Calu3 (cell line): ENCODE measurements around the gene CMTM5. TPM values are rescaled to one million over a fixed set of nuclear protein-coding genes. Genes with fewer than 3 reads are reported as not detected.
"Not testable (repeated sequence)": the region's sequence is repeated elsewhere in the genome, so short reads cannot be mapped to it uniquely, and the experiment has no call there.

ENCODE experiments used
- BruUV-seq: library from RNA; stranded (reverse); fragments of 400-500 nt; replicated peaks from 2 replicates; lab custom pipeline; 2021; lab: Mats Ljungman, UMichigan
- CTCF ChIA-PET: fragments of 300-600 bp; sonication (Branson Sonifier 250); formaldehyde crosslinking; loops from one replicate; lab custom pipeline; 2022; ENCODE audit warnings: antibody characterized with exemption; lab: Charles Lee
- DNase-seq: peaks from one replicate; pipeline ENCODE4 v3.0.0; 2022
- H3K27ac Mint-ChIP-seq: one replicate; pipeline ENCODE4 v1.8.0; 2022; ENCODE audit warnings: mixed read lengths; ENCODE audit not compliant: unreplicated experiment
- H3K27me3 Mint-ChIP-seq: one replicate; pipeline ENCODE4 v1.8.0; 2022; ENCODE audit warnings: mixed read lengths; ENCODE audit not compliant: unreplicated experiment
- H3K36me3 Mint-ChIP-seq: one replicate; pipeline ENCODE4 v1.8.0; 2022; ENCODE audit warnings: mild to moderate bottlenecking, moderate library complexity, mixed read lengths; ENCODE audit not compliant: insufficient read depth, unreplicated experiment
- H3K4me1 Mint-ChIP-seq: one replicate; pipeline ENCODE4 v1.8.0; 2022; ENCODE audit warnings: mild to moderate bottlenecking, low read depth, mixed read lengths; ENCODE audit not compliant: unreplicated experiment
- H3K4me3 Mint-ChIP-seq: one replicate; pipeline ENCODE4 v1.8.0; 2022; ENCODE audit warnings: mild to moderate bottlenecking, low read depth, moderate library complexity, mixed read lengths; ENCODE audit not compliant: unreplicated experiment
- H3K9me3 Mint-ChIP-seq: one replicate; pipeline ENCODE4 v1.8.0; 2022; ENCODE audit warnings: low read depth, mixed read lengths; ENCODE audit not compliant: unreplicated experiment
- intact Hi-C: fragments of 100-400 bp; cut with micrococcal nuclease; formaldehyde crosslinking; loops from one replicate; pipeline ENCODE4 v1.10.0; 2022; ENCODE audit not compliant: unreplicated experiment
- total RNA-seq: library from RNA; stranded (reverse); gene quantifications from 2 replicates; pipeline ENCODE4 v1.2.3, GENCODE V29; 2022
- TF ChIP-seq, protein P1 (sequence below): fragments of 200-600 bp; IDR thresholded peaks from one replicate; pipeline ENCODE4 v1.8.0; 2022; ENCODE audit warnings: antibody characterized with exemption; ENCODE audit not compliant: unreplicated experiment

Gene CMTM5
- total RNA-seq, 1 experiment from 2014 or later: not detected

DNA sequence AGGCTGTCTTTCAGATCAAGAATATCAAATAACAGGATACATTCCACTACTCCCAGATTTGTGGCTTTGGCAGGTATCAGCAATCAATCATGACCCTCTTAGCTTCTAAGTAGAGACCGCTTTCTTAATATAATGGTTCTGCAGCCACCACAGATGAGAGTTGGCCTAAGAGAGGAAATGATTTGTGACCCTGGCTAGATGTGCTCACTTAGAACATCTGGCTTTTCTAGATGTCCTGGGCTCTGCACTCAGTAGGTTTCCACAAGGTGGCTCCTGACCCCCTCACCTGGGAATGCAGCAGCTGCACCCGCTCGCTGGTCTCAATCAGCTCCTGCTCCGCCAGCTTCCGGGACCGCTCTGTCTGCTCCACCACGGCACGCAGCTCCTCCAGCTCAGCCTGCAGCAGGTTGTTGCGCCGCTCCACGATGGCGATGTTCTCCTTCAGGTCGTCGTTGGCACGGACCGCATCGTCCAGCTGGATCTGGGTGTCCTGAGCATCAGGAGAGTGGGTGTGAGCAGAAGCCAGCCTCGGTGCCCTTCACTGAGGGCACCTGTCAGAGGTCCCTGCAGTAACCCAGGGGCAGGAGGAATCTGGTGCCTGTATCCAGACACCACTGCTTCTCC, 8.9 kb downstream of the CMTM5 start:
- peaks cover 100% of the 10 kb centered on the region for H3K27me3 Mint-ChIP-seq
- CTCF ChIA-PET: interaction anchor here (0.6 kb wide), 2 partner anchors 28 to 1833 kb away, joined by 4 to 5 read pairs; no protein-coding TSS in a partner anchor
- TF ChIP-seq, protein P1, sequence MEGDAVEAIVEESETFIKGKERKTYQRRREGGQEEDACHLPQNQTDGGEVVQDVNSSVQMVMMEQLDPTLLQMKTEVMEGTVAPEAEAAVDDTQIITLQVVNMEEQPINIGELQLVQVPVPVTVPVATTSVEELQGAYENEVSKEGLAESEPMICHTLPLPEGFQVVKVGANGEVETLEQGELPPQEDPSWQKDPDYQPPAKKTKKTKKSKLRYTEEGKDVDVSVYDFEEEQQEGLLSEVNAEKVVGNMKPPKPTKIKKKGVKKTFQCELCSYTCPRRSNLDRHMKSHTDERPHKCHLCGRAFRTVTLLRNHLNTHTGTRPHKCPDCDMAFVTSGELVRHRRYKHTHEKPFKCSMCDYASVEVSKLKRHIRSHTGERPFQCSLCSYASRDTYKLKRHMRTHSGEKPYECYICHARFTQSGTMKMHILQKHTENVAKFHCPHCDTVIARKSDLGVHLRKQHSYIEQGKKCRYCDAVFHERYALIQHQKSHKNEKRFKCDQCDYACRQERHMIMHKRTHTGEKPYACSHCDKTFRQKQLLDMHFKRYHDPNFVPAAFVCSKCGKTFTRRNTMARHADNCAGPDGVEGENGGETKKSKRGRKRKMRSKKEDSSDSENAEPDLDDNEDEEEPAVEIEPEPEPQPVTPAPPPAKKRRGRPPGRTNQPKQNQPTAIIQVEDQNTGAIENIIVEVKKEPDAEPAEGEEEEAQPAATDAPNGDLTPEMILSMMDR: no peak

DNA sequence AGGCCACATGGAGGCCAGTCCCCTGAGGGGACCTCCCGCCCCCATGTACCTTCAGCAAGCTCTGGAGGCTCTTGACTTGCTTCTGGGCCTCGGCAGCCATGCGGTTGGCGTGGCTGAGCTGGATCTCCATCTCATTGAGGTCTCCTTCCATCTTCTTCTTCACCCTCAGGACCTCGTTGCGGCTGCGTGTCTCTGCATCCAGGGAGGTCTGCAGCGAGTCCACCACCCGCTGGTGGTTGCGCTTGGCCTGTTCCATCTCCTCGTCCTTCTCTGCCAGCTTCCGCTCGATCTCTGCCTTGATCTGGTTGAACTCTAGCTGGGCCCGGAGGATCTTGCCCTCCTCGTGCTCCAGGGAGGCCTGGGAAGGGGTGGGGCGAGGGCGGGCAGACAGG, 9.4 kb downstream of the CMTM5 start:
- H3K4me3 Mint-ChIP-seq, DNase-seq, H3K27ac Mint-ChIP-seq, H3K4me1 Mint-ChIP-seq, BruUV-seq, intact Hi-C loops, H3K9me3 Mint-ChIP-seq, H3K36me3 Mint-ChIP-seq: not testable (repeated sequence)
- H3K27me3 Mint-ChIP-seq: peaks cover 100% of the 10 kb centered on the region
- CTCF ChIA-PET: interaction anchor here (0.6 kb wide), 1 partner anchor 27 kb away, joined by 4 read pairs; no protein-coding TSS in a partner anchor

More for the DNA sequence above, 8.9 kb downstream of the CMTM5 start:
- no peak overlapping the region for H3K4me3 Mint-ChIP-seq
- H3K36me3 Mint-ChIP-seq: no peaks in the 10 kb centered on the region
- H3K9me3 Mint-ChIP-seq: no peaks in the 10 kb centered on the region
- no TSS peak for BruUV-seq
- intact Hi-C loops: no loop called here
- no peaks in the 10 kb centered on the region for H3K4me1 Mint-ChIP-seq
- H3K27ac Mint-ChIP-seq: no peak overlapping the region
- no peak for DNase-seq

DNA sequence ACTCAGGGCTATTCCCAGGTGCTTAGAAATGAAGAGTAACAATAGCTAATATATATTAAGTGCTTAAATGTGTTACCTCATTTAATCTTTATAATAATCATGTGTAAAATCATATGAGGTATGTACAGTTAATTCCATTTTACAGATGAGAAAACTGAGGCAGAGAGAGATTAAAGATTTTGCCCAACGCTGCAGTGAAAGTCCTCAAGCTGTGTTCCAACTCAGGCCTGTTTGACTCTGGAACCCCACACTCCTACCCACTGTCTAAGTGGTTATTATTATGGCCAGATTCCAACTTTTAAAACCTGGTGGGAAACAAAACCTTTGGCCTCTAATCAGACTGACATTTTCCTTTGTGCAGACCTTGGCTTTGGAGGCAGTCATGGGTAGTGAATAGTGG, 10.2 kb downstream of the CMTM5 start:
- Mint-ChIP-seq H3K36me3 (no peaks in the 10 kb centered on the region), H3K4me1 (no peaks in the 10 kb centered on the region), H3K27me3 (peaks cover 100% of the 10 kb centered on the region), H3K9me3 (no peaks in the 10 kb centered on the region), H3K4me3 (no peak overlapping the region), H3K27ac (no peak overlapping the region)
- no TSS peak for BruUV-seq
- CTCF ChIA-PET: no interaction called here
- DNase-seq: no peak
- intact Hi-C loops: no loop called here
- TF ChIP-seq, protein P1: no peak

DNA sequence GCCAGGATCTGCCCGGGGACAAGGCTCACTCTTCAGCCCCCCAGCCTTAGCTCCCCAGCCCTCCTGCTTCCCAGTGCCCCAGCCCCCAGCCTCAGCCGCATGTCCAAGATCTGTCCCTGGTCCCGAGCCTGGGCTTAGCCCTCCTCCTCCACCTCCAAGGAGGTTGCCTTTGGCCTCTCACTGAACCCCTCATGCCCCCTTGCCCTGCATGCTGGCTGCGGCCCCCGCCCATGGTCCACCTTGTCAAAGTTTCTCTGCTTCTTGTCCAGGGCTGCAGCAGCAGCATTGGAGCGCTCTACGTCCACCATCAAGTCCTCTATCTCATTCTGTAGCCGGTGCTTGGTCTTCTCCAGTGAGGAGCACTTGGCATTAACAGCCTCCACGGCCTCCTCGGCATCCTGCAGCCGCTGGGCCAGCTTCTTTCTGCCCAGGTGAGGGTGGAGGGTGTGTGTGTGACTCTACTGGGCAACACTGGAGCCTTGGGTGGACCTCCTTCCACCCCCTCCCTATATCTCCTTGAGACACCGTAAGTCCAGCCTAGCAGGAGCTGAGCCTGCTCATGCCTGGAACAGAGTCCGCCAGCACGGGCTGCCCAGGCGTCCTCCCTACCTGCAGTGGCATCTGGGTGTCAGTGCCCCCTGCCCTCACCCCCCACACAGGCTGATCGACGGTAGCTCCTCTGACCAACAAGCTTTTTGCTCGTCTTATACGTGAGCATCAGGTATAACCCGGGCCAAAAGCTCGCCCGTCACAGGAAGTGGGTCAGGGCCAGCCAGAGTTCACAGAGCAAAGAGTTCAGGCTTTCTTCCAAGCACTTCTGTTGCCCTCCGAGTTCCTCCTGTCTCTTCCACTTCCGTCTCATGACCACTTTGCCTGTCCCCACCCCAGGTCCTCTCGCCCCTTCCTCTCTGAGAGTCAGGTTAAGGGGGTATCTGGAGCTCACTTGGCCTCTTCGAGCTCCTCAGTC, 11.4 kb downstream of the CMTM5 start:
- no peaks in the 10 kb centered on the region for H3K4me1 Mint-ChIP-seq
- no TSS peak for BruUV-seq
- TF ChIP-seq, protein P1: no peak
- peaks cover 100% of the 10 kb centered on the region for H3K27me3 Mint-ChIP-seq
- H3K36me3 Mint-ChIP-seq: no peaks in the 10 kb centered on the region
- H3K27ac Mint-ChIP-seq: no peak overlapping the region
- intact Hi-C loops: no loop called here
- CTCF ChIA-PET: no interaction called here
- no peaks in the 10 kb centered on the region for H3K9me3 Mint-ChIP-seq
- DNase-seq: no peak
- no peak overlapping the region for H3K4me3 Mint-ChIP-seq
